HL-60 (cell line): ENCODE results near the gene TAGLN3.

Experiments used
- GABPA ChIP-seq: IDR thresholded peaks from 2 replicates; pipeline ENCODE4 v1.6.1; 2012; ENCODE audit warnings: low read depth
- POLR2AphosphoS5 ChIP-seq: IDR thresholded peaks from 2 replicates; pipeline ENCODE4 v1.6.1; 2012; ENCODE audit warnings: low read depth
- TF ChIP-seq, protein P1 (sequence below): IDR thresholded peaks from one replicate; pipeline ENCODE4 v1.5.1; 2011; ENCODE audit warnings: low read length, control low read depth, inconsistent platforms; ENCODE audit not compliant: insufficient read depth

- TF ChIP-seq, protein P1, sequence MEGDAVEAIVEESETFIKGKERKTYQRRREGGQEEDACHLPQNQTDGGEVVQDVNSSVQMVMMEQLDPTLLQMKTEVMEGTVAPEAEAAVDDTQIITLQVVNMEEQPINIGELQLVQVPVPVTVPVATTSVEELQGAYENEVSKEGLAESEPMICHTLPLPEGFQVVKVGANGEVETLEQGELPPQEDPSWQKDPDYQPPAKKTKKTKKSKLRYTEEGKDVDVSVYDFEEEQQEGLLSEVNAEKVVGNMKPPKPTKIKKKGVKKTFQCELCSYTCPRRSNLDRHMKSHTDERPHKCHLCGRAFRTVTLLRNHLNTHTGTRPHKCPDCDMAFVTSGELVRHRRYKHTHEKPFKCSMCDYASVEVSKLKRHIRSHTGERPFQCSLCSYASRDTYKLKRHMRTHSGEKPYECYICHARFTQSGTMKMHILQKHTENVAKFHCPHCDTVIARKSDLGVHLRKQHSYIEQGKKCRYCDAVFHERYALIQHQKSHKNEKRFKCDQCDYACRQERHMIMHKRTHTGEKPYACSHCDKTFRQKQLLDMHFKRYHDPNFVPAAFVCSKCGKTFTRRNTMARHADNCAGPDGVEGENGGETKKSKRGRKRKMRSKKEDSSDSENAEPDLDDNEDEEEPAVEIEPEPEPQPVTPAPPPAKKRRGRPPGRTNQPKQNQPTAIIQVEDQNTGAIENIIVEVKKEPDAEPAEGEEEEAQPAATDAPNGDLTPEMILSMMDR: no peak
- TF ChIP-seq GABPA (no peak), POLR2AphosphoS5 (no peak)
Observed at GRCh38 chr3:112003321-112004080, 4.8 kb downstream of the TAGLN3 start.
